Stimulated activated CD4-positive, alpha-beta T cell treated with anti-CD3 and anti-CD28 coated beads, Interleukin-12 subunit alpha, Interleukin-12 subunit beta, amount 100 ng/mL, for 48 hours (primary cell): ENCODE results near the gene AUTS2.

Experiments
- DNase-seq, 3 donors: peaks; one replicate each; pipeline ENCODE4 v3.0.0-alpha.2; 2020; ENCODE audit warnings: low read depth in 2 of 3, low spot score in 1 of 3

Gene AUTS2

DNA sequence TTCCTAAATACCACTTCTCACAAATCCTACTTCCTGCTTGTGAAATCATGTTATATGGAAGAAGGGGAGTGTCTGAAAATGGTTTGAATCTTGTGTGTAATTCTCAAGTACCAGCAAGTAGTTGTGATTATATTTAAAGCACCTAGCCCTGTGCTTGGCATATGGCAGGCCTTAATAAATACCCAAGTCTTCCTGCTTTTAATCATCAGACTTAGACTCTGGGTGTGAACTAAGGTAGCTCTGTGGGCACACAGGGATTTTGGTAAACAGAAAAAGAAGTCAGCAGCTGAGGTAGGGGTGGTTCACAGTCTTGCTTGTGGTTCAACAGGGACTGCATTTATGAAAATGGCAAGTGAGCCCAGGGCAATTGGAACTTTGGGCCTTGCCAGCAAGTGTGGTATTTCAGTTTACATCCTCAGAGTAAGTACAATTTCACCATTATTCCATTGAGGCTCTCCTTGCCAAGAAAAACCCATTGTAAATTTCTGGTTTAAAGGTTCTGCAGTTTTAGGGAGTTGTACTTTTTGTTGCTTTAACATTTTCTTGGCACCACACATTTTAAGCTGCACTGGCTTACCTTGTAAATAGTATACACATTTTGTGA, 215.5 kb downstream of the AUTS2 start:
- no peak for DNase-seq

DNA sequence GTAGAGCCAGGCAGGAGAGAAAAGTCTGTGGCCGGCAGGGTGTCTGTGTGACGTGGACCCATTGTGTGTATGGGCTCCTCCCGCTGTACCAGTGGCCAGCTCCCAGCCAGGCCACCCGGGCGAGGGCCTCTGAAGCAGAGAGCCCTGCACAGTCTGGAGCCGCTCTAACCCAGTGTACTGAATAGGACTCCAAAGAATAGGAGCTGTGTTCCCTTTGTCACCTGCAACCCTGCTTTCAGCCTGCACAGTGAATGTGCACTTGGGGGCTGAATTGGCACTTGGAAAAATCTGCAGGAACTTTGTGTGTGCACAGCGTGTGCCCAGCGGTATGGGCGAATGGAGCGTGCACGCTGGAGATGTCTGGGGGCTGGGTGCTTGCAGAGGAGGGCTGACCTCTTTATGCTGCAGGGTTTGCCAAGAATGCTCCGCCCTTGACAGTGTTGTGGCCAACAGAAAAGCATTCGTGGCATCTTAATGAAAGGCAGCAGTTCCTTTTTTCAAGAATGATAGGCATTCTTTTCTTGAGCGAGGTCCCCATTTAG, 216.2 kb downstream of the AUTS2 start:
- DNase-seq, result no peak

DNA sequence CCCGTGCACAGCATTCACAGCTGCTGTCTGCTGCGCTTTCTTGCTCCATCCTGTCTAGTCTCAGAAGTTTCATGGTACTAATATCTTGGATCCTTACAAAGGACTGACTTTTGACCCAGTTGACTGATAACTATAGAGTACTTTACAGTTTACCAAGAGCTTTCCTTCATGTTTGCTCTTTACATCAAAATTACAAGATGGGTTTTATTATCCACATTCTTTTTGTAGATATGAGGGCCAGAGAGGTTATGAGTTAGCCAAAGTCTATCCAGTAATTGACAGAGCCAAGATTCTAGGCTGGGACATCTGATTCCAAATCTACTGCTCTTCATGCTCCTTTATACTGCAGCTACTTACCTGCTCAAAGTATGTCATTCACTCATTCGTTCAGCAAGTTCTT, 218.2 kb downstream of the AUTS2 start:
- no peak for DNase-seq

DNA sequence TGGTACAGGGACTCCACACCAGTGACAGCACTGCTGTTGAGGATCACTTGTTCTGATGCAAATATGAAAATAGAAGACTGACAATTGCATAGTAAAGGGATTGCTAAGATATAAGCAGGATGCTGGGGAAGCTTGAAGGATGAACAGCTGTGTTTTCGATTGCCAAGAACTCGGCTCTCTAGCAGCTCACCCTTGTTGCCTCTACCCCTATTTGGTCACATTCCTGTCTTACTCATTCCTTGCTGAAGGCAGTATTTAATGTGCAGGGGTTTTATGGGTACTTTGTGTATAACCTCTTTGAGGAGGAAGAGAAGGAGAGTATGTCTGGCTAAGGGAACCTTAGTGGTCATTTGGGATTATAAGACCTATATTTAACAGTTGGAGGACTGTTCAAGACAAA, 218.8 kb downstream of the AUTS2 start:
- DNase-seq, result no peak

DNA sequence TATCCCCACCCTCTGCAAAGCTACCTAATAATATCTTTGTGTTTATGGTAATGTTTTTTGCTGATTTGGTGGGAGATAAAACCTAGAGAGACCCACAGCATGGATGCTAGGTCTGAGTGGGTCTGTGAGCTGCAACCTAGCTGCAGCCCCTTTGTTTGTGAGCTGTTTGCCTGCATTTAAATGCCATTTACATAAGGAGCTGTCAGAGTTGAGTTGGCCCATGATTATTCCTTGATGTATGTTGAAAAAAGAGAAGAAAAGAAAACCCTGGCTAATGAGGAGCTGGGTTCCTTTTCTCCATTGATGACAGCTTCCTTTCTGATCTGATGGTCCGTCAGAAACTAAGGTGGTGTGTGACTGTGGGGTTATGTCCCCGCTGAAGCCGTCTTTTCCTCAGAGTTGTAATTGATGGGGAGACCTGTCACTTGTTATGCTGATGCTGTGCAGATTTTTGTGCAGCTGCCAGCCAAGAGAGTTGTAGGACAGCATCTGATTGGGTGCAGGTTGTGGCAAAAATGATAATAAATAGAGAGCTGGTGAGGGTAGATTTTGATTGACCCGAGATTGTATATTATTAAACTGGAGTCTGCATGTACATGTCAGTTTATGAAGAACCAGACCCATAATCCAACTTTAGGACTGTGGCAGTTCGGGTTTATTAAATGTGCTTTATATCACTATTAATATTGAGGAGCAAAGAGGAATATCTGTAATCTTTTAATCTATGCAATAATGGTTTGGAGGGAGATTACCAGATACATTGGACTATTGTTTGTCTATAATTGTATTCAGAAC, 219.8 kb downstream of the AUTS2 start:
- DNase-seq, result no peak

DNA sequence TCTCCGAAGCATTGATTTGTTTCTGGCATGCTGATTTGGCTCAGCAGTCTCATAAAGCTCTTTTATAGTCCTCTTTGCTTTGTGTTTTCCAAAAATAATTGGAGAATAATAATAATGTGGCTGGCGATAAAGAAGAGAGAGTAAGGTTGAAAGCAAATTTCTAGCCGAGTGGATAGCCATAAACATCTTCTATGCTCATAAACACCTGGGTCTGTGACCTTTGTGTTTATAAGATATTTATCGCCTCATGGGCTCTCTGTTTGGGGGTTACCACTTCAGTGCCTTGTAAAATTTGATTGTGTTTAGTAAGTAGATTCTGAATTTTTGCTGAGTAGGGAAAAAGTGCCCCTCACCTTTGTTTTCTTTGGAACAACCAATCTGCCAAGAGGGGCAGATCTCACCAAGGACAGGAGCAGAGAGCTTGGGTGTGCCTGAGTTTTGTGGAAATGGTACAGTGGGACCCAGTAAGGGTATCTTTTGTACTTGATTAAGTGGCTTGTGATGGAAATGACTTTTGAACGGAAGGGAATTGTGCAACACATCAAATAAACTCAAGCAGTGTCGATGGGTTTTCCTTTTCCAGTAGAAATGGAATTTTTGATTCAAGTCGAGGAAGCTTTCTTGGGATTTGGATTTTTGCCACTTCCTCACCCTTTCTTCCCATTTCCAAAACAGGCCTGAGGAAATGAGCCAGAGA, 220.5 kb downstream of the AUTS2 start:
- no peak for DNase-seq

DNA sequence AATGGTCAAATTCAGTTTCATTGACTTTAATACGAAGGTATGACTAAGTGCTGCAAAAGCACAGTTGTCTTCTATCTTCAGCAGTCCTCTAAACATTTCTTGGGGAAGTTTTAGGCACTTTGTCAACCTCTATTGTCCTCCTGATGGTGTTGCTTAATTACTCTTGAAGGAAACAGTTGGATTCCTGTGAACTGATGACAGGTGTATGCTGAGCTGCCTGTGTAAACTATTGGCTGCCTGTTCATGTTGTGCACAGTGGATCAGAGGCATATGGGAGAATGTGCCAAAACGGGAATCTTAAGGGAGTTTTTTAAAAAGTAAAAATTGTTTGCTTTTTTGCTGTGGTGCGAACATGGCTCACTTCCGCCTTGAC, 221.0 kb downstream of the AUTS2 start:
- DNase-seq, result no peak

DNA sequence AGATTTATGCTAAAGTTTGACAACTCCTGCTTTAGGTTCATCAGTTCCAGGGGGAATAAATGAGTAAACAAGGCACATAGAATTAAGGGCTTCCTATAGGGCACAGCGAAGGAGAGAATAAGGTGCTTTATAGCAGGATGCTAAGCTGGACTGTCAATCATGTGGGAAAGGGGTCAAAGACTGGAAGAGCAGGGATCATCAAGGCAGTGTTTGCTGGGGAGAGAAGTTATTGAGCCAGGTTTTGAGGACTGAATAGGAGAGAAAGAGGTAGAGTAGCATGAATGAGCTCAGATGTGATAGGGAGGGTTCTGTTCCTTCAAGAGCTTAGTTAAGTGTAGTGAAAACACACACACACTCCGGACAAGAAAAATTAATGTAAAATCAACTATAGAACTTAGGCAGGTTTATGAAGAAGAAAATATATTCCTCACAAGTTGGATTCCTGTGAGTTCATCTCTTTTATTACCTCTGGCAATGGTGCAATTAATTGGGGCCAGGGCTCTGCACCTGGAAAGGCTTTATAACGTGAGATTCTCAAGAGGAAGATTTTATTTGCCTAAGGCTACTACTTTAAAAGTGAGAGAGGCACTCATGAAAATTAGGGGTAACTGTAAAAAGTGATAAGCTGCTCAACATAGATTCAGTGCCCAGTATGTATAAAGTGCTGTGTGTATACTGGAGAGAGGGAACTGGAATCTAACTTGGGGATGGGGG, 222.4 kb downstream of the AUTS2 start:
- DNase-seq, result no peak

DNA sequence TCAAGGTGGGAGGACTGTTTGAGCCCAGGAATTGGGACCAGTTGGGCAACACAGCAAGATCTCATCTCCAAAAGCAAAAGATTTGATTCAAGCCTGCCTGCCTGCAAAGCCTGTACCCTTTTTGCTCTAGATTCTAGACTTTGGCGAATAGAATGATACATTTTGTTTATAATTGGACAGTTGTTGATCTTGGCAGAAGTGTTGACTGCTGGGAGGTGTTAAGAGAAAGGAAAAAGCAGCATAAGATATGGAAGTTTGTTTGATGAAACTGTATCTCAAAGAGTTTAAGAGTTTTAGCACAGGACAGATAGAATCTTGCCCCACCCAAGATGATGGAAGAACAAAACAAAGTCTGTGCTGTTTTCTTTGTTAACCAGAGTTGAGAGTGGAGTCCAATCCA, 224.1 kb downstream of the AUTS2 start:
- no peak for DNase-seq

DNA sequence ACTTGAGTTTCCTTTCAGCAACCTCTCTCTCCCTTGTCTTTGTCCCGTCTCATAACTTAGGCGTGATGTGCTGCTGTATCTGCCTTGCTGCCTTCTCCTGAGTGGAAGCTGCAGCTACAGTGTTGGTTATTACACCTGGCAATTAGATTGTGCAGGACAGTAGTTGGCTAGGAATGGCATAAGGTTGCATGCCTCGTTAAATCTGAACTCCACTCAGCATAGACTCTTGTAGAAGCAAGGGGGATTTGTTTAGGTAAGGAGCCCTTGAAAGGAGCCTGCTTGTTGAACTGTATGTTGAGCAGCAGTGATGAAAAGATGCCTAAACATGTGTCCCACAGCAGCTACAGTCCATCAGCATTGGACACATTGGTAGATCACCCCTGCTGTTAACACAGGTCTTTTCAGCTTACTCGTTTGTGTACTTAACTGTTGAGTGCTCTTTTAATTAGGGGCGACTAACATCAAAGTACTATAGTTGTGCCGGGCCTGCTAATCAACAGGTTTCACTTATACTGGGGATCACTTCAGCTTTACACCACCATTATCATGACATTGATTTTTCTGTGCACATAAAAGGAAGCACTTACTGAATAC, 225.0 kb downstream of the AUTS2 start:
- no peak for DNase-seq

DNA sequence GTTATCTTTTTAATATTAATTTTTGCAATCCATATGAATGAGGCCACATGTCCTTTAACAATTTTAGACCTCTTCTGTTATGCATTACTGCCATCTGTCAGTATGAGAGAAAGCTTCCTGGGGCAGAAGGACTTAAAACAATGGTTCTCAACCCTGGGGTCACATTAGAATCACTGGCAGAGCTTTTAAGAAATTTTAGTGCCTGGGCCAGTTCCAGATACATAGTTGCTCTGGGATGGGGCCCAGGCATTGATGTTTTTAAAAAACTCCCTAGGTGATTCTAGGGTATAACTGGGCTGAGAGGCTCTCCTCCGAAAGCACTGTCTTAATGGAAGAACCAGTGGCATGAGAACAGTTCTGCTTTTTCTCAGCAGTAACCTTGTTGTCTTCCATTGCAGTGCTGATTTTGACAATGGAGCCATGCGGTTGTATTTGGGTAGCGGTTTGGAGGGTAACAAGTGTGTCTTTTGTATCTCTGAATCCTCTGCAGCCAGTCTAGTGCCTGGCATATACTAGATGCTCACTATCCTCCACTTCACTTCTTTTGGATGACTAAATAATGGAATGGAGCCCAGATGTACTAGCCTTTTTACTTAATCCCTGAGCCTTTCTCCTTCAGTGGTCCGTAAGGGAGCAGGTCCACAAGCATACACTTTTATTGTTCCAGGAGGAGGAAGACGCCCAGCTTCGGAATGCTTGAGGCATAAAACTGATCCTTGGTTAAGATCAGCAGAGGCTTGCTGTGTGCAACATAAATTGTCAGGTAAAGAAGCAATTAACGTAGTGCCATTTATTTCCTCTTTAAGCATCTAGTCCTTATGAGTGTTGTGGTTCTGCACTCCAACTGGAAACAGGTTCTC, 227.1 kb downstream of the AUTS2 start:
- no peak for DNase-seq

DNA sequence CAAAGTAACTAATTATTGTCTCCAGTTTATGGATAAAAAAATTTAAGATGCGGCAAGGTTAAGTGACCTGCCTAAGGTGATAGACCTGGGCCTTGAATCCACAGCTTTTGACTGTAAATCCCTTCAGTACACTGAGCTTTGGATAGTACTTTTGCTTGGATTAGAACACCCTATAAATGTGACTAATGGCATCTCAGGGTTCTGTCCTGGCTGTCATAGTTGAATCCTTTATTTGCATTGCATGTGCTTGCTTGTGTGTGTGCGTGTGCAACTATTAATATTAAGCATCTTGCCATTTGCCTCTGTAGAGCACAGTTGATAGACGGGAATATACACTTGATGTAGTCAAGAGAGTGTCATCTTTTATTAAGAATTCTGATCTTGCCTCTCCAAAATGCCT, 228.0 kb downstream of the AUTS2 start:
- DNase-seq, result no peak

DNA sequence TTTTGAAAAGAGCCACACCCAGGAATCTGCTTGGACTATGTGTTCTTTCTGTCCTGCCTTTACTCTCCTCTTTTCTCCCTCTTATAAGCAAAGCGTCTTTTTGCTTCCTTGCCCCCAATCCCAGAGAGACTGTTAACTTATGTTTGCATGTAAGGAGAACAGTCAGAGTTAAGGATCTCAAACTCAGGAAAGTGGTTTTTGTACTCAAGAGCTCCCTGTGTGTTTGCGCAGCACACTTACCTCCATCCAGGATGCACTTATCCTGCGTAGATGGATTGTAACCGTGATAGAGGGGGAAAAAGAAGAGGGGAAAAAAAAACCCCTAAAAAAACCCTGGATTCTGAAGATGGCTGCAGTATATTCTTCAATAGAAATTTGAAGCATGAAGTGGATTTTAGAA, 228.9 kb downstream of the AUTS2 start:
- DNase-seq, result no peak

DNA sequence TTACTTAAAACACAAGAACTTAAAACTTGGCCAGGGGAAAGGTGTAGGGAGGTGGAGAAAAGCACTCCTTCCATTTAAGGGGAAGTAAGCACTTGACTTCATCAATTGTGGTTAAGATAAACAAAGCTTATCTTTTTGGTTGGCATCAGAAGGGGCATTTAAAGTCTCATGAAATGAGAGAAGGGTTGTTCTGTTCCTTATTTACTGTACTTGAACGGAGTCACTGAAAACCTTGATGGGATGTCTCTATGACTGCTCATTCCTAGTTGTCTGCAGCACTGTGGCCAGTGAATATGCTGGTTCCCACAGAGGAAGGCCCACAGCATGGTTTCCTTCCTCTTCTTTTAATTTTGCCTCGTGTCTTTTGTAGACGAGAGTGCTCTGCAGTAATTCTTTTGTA, 229.3 kb downstream of the AUTS2 start:
- DNase-seq, result no peak

DNA sequence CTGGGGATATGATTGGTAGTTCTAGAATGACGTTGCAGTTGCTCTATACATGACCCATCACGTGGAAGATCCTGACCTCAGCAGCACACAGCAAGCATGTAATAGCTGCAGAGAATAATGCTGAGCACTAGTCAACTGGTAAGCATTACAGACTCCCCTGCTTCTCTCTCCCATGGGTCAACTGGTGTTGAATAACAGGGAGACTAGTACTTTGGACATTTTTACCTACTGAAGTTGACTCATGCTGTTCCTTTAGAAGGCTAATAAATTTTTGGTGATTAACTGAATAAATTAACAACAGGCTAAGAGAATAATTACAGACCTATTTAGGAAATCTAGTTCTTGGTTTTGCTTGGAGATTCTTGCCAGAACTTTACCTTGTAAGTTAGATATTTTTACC, 234.1 kb downstream of the AUTS2 start:
- no peak for DNase-seq

DNA sequence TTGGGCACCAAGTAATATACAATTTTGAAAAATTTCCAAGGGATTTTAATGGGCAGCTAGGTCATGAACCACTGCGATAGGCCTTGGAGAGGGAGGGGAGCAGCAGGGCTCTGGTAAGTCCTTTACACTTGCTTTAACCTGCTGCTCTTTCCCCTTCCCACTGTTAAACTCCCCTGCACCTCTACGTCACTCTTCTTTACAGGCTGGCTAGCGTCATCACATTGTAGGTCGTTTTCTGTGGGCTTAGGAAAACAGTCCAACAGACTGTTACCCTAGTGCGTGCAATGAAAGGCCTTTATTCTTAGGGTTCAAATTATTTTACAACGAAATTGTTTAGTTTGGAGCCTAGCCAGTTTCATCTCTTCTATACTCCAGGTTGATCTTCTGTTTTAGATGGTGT, 235.7 kb downstream of the AUTS2 start:
- DNase-seq, result no peak

DNA sequence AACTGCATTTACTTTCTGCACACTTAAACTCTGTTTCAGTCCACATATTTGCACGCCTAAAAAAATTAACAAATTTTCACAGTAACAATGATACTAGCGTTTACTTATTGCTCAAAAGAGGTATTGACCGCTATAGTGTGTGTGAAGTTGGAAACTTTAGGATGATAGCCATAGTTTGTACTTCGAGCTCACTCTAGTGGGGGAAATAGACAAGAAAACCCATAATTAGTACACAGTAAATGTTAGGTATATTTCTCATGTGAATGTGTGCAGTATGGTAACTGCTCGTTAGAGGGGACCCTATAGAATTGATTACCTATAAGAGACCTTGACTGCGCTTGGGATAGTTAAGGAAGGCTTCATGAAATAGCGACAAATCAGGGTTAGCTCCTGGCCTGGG, 238.4 kb downstream of the AUTS2 start:
- no peak for DNase-seq

DNA sequence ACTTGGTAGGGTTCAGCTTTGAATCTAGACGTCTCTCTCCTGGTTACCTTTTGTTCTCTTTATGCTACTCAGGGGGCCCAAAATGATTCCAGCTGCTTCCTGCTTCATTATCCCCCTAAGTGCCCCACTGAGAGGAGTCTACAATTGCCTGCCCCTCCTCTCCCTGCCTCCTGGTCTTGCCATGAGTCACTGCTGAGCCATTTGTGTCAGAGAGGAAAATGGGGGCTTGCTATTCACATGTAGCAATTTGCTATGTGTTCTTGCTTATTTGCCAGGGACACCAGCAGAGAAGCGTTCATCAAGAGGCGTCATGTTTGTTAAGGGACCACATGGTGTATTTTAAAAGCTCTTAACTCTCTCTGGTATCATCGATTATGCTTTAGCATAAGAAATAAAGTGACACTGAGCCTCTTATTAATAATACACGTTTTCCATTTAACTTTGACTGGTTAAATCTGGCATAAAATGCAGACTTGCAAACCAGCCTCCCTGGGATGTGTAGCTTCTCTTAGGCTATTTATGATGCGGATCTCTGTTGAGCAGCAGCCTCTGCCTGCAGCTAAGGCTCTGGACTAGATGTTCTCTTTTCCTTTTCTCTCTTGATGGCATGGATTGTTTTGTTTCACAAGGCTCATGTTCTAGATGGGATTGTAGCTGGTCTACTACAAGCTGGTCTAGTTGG, 239.3 kb downstream of the AUTS2 start:
- DNase-seq, result no peak

DNA sequence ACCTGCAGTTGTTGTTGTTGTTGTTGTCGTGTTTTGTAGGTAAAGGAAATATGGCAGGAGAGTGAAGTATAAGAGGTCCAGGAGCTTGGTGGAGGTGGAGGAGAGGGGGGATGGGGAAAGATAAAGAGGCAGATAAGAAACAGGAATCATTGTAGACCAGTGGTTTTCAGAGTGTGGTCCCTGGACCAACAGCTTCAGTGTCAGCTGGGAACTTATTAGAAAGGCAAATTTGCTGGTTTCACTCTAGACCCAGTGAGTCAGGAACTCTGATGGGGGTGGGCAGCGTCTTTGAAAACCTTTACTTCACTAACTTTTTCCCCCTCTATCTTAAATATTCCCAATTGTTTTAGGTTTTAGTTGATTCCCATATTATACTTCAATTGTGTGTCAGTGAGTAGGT, 241.5 kb downstream of the AUTS2 start:
- no peak for DNase-seq

DNA sequence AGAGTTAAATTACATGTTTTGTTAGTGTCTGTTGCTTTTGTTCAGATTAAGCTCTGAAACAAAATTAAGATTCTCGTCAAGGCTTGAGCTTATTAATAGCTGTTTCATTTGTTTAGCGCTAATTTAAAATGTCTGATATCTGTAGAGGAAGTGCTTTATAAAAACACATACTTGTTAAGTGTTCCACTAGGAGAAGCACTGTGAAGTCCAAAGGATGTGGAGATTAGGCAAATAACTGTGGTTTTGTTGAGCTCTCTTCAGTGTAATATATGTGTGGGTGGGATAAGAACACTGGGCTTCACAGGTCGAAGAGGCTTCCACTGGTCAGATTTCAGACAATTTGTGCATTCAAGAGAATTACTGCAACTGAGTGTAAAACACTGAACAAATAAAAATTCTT, 242.0 kb downstream of the AUTS2 start:
- no peak for DNase-seq
